Measurements from ENCODE around the gene SLC25A6.

The SLC25A6 gene

GRCh38 chrX:1417921-1418771 lies 26.2 kb upstream of the SLC25A6 start:
- Histone ChIP-seq H3K4me2 (ENCODE audit: low read length, poor library complexity, severe bottlenecking) (no peak overlapping the region), H3K18ac (ENCODE audit: low read depth in 1 of 2, low read length in 2 of 2) (no peak overlapping the region), H4K8ac (ENCODE audit: low read length) (no peak overlapping the region), H3K36me3 (ENCODE audit: control insufficient read depth in 1 of 2, insufficient read depth in 2 of 2, low read depth in 1 of 2, low read length in 2 of 2) (peaks cover 75 to 88% of the 10 kb centered on the region in 2 experiments), H3K27me3 (ENCODE audit: control insufficient read depth in 1 of 2, insufficient read depth in 1 of 2, low read length in 2 of 2) (no peaks in the 10 kb centered on the region), H2AK5ac (ENCODE audit: low read length, severe bottlenecking) (no peak overlapping the region), H3K27ac (ENCODE audit: low read length, poor library complexity, severe bottlenecking) (no peak overlapping the region), H3K79me1 (replicated peaks; ENCODE audit: low read length, poor library complexity, severe bottlenecking) (peaks cover 5% of the 10 kb centered on the region), H2BK15ac (ENCODE audit: low read depth, poor library complexity, severe bottlenecking) (no peak overlapping the region), H3K23ac (ENCODE audit: low read length in 2 of 2) (no peak overlapping the region), H4K91ac (ENCODE audit: low read length) (no peak overlapping the region), H3K4me1 (ENCODE audit: control insufficient read depth, insufficient read depth, low read depth, low read length) (peaks cover 3% of the 10 kb centered on the region), H3K4ac (ENCODE audit: low read depth in 1 of 2, low read length in 2 of 2) (no peak overlapping the region), H3K9me3 (ENCODE audit: control insufficient read depth, low read length) (peaks cover 17% of the 10 kb centered on the region), H2AFZ (ENCODE audit: low read depth, low read length) (no peak overlapping the region), H3K14ac (ENCODE audit: low read length in 2 of 2) (no peak overlapping the region), H2BK120ac (ENCODE audit: low read depth, low read length) (no peak overlapping the region), H2BK5ac (ENCODE audit: low read depth, low read length, poor library complexity, severe bottlenecking) (no peak overlapping the region), H3K4me3 (ENCODE audit: insufficient read depth in 1 of 2, low read depth in 1 of 2, low read length in 2 of 2) (no peak overlapping the region), H3K9ac (ENCODE audit: low read length) (no peak overlapping the region), H2BK12ac (ENCODE audit: low read length in 2 of 2) (no peak overlapping the region)
- DNase-seq, result no peak
- WGBS, result 92% methylated on average over 20 of the region's 20 CpGs

DNA sequence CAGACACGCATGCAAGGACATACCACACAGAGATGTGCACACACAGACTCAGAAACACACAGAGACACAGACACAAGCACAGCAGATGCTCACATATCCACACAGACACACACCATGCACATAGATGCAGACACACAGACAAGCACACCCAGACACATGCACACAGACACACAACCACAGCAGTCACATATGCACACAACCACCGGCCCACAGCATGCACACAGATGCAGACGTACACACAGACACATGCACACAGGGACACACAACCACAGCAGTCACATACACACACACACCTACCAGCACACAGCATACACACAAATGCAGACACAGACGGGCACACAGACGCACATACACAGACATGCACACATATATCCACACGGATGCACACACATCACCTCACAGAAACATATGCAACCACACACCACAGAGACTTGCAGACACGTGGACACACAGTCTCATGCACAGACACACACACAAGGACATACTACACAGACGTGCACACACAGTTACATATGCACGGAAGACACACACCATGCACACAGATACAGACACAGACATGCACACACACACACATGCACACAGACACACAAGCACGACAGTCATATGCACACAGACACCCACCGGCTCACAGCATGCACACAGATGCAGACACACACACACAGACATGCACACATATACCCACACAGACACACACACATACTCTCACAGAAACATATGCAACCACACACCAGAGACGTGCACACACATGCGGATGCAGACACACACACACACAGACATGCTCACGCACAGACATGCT lies 25.2 kb upstream of the SLC25A6 start:
- H2BK15ac ChIP-seq (ENCODE audit: low read depth, poor library complexity, severe bottlenecking), result no peak overlapping the region
- no peak overlapping the region for H3K23ac ChIP-seq (ENCODE audit: low read length in 2 of 2)
- no peak overlapping the region for H2AFZ ChIP-seq (ENCODE audit: low read depth, low read length)
- peaks cover 8% of the 10 kb centered on the region for H3K9me3 ChIP-seq (ENCODE audit: control insufficient read depth, low read length)
- peaks cover 8% of the 10 kb centered on the region for H3K79me1 ChIP-seq (replicated peaks; ENCODE audit: low read length, poor library complexity, severe bottlenecking)
- H3K4me2 ChIP-seq (ENCODE audit: low read length, poor library complexity, severe bottlenecking), result no peak overlapping the region
- no peak overlapping the region for H2BK120ac ChIP-seq (ENCODE audit: low read depth, low read length)
- no peaks in the 10 kb centered on the region for H3K27me3 ChIP-seq (ENCODE audit: control insufficient read depth in 1 of 2, insufficient read depth in 1 of 2, low read length in 2 of 2)
- H3K18ac ChIP-seq (ENCODE audit: low read depth in 1 of 2, low read length in 2 of 2), result no peak overlapping the region
- no peak overlapping the region for H3K4me3 ChIP-seq (ENCODE audit: insufficient read depth in 1 of 2, low read depth in 1 of 2, low read length in 2 of 2)
- H3K9ac ChIP-seq (ENCODE audit: low read length), result no peak overlapping the region
- H4K8ac ChIP-seq (ENCODE audit: low read length), result no peak overlapping the region
- H3K14ac ChIP-seq (ENCODE audit: low read length in 2 of 2), result no peak overlapping the region
- H3K36me3 ChIP-seq (ENCODE audit: control insufficient read depth in 1 of 2, insufficient read depth in 2 of 2, low read depth in 1 of 2, low read length in 2 of 2), result peaks cover 75 to 84% of the 10 kb centered on the region in 2 experiments
- WGBS, result 68% methylated on average over 14 of the region's 14 CpGs
- H3K27ac ChIP-seq (ENCODE audit: low read length, poor library complexity, severe bottlenecking), result no peak overlapping the region
- H2BK12ac ChIP-seq (ENCODE audit: low read length in 2 of 2), result no peak overlapping the region
- peaks cover 3% of the 10 kb centered on the region for H3K4me1 ChIP-seq (ENCODE audit: control insufficient read depth, insufficient read depth, low read depth, low read length)
- H2AK5ac ChIP-seq (ENCODE audit: low read length, severe bottlenecking), result no peak overlapping the region
- H2BK5ac ChIP-seq (ENCODE audit: low read depth, low read length, poor library complexity, severe bottlenecking), result no peak overlapping the region
- DNase-seq, result no peak
- H3K4ac ChIP-seq (ENCODE audit: low read depth in 1 of 2, low read length in 2 of 2), result no peak overlapping the region
- peak overlapping the region; percentile 3 for H4K91ac ChIP-seq (ENCODE audit: low read length)

DNA sequence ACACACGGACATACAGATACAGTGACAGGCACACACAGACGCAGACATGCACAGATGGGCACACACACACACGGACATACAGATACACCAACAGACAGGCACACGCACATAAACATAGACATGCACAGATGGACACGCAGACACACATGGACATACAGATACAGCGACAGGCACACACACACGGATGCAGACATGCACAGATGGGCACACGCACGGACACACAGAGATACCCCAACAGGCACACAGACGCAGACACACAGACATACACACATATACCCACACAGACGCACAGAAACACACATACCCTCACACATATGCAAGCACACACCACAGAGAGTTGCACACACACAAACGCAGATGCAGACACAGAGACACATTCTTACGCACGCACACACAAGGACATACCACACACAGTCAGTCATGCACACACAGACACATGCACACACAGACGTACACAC lies 24.4 kb upstream of the SLC25A6 start:
- no peak overlapping the region for H2BK5ac ChIP-seq (ENCODE audit: low read depth, low read length, poor library complexity, severe bottlenecking)
- peaks cover 75 to 78% of the 10 kb centered on the region in 2 experiments for H3K36me3 ChIP-seq (ENCODE audit: control insufficient read depth in 1 of 2, insufficient read depth in 2 of 2, low read depth in 1 of 2, low read length in 2 of 2)
- WGBS, result 81% methylated on average over 14 of the region's 15 CpGs
- no peak overlapping the region for H2BK15ac ChIP-seq (ENCODE audit: low read depth, poor library complexity, severe bottlenecking)
- no peak overlapping the region for H3K9ac ChIP-seq (ENCODE audit: low read length)
- peaks cover 8% of the 10 kb centered on the region for H3K79me1 ChIP-seq (replicated peaks; ENCODE audit: low read length, poor library complexity, severe bottlenecking)
- H3K4me2 ChIP-seq (ENCODE audit: low read length, poor library complexity, severe bottlenecking), result no peak overlapping the region
- no peak overlapping the region for H2AK5ac ChIP-seq (ENCODE audit: low read length, severe bottlenecking)
- no peaks in the 10 kb centered on the region for H3K27me3 ChIP-seq (ENCODE audit: control insufficient read depth in 1 of 2, insufficient read depth in 1 of 2, low read length in 2 of 2)
- no peak overlapping the region for H3K18ac ChIP-seq (ENCODE audit: low read depth in 1 of 2, low read length in 2 of 2)
- H4K8ac ChIP-seq (ENCODE audit: low read length), result no peak overlapping the region
- H3K14ac ChIP-seq (ENCODE audit: low read length in 2 of 2), result peak overlapping the region in 1 of 2 experiments; percentile 44
- H3K27ac ChIP-seq (ENCODE audit: low read length, poor library complexity, severe bottlenecking), result no peak overlapping the region
- no peak overlapping the region for H3K4me3 ChIP-seq (ENCODE audit: insufficient read depth in 1 of 2, low read depth in 1 of 2, low read length in 2 of 2)
- no peak overlapping the region for H2BK120ac ChIP-seq (ENCODE audit: low read depth, low read length)
- no peak for DNase-seq
- H2BK12ac ChIP-seq (ENCODE audit: low read length in 2 of 2), result no peak overlapping the region
- H4K91ac ChIP-seq (ENCODE audit: low read length), result peak overlapping the region; percentile 3
- H3K4me1 ChIP-seq (ENCODE audit: control insufficient read depth, insufficient read depth, low read depth, low read length), result peaks cover 7% of the 10 kb centered on the region
- H2AFZ ChIP-seq (ENCODE audit: low read depth, low read length), result no peak overlapping the region
- peaks cover under 1% of the 10 kb centered on the region for H3K9me3 ChIP-seq (ENCODE audit: control insufficient read depth, low read length)
- H3K23ac ChIP-seq (ENCODE audit: low read length in 2 of 2), result no peak overlapping the region
- no peak overlapping the region for H3K4ac ChIP-seq (ENCODE audit: low read depth in 1 of 2, low read length in 2 of 2)

DNA sequence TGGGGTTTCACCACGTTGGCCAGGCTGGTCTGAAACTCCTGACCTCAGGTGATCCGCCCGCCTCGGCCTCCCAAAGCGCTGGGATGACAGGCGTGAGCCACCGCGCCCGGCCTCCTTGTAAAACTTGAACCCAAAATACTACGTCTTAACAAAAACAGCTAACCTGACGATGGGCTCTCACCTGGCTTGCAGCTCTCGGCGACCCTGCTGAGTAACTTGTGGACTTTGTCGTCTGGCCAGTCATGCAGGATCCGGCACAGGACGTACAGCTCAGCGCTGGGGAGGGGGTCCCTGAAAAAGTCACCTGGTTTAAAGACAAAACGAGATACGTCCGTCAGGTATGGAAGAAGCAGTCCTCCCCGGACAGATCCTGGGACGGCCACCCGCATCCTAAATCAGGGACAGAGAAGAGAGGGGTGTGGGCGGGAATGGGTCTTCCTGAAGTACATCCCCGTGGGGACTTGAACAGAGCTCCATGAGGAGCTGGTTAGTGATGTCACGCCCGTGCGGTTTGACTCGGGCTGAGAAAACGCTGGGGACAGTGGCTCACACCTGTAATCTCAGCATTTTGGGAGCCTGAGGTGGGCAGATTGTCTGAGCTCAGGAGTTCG lies 20.7 kb upstream of the SLC25A6 start:
- Histone ChIP-seq H3K27me3 (ENCODE audit: control insufficient read depth in 1 of 2, insufficient read depth in 1 of 2, low read length in 2 of 2) (no peaks in the 10 kb centered on the region), H3K27ac (ENCODE audit: low read length, poor library complexity, severe bottlenecking) (no peak overlapping the region)
- WGBS, result 96% methylated on average over 31 of the region's 31 CpGs

More for the DNA sequence above, 20.7 kb upstream of the SLC25A6 start:
- Histone ChIP-seq H2AK5ac (ENCODE audit: low read length, severe bottlenecking) (no peak overlapping the region), H4K91ac (ENCODE audit: low read length) (no peak overlapping the region), H3K36me3 (ENCODE audit: control insufficient read depth in 1 of 2, insufficient read depth in 2 of 2, low read depth in 1 of 2, low read length in 2 of 2) (peaks cover 53 to 64% of the 10 kb centered on the region in 2 experiments), H3K9ac (ENCODE audit: low read length) (no peak overlapping the region), H3K4ac (ENCODE audit: low read depth in 1 of 2, low read length in 2 of 2) (no peak overlapping the region), H2BK5ac (ENCODE audit: low read depth, low read length, poor library complexity, severe bottlenecking) (no peak overlapping the region), H2BK120ac (ENCODE audit: low read depth, low read length) (no peak overlapping the region), H2BK12ac (ENCODE audit: low read length in 2 of 2) (no peak overlapping the region), H4K8ac (ENCODE audit: low read length) (no peak overlapping the region), H3K14ac (ENCODE audit: low read length in 2 of 2) (no peak overlapping the region), H3K18ac (ENCODE audit: low read depth in 1 of 2, low read length in 2 of 2) (no peak overlapping the region), H3K4me3 (ENCODE audit: insufficient read depth in 1 of 2, low read depth in 1 of 2, low read length in 2 of 2) (no peak overlapping the region), H3K79me1 (replicated peaks; ENCODE audit: low read length, poor library complexity, severe bottlenecking) (peaks cover 8% of the 10 kb centered on the region), H3K9me3 (ENCODE audit: control insufficient read depth, low read length) (no peaks in the 10 kb centered on the region), H3K23ac (ENCODE audit: low read length in 2 of 2) (no peak overlapping the region), H3K4me2 (ENCODE audit: low read length, poor library complexity, severe bottlenecking) (no peak overlapping the region), H3K4me1 (ENCODE audit: control insufficient read depth, insufficient read depth, low read depth, low read length) (peaks cover 9% of the 10 kb centered on the region), H2BK15ac (ENCODE audit: low read depth, poor library complexity, severe bottlenecking) (no peak overlapping the region), H2AFZ (ENCODE audit: low read depth, low read length) (no peak overlapping the region)
- DNase-seq, result no peak
